ENCODE measurements around the gene EFEMP2.
"Not testable (repeated sequence)": the region's sequence is repeated elsewhere in the genome, so short reads cannot be mapped to it uniquely, and the experiment has no call there.

The EFEMP2 gene

DNA sequence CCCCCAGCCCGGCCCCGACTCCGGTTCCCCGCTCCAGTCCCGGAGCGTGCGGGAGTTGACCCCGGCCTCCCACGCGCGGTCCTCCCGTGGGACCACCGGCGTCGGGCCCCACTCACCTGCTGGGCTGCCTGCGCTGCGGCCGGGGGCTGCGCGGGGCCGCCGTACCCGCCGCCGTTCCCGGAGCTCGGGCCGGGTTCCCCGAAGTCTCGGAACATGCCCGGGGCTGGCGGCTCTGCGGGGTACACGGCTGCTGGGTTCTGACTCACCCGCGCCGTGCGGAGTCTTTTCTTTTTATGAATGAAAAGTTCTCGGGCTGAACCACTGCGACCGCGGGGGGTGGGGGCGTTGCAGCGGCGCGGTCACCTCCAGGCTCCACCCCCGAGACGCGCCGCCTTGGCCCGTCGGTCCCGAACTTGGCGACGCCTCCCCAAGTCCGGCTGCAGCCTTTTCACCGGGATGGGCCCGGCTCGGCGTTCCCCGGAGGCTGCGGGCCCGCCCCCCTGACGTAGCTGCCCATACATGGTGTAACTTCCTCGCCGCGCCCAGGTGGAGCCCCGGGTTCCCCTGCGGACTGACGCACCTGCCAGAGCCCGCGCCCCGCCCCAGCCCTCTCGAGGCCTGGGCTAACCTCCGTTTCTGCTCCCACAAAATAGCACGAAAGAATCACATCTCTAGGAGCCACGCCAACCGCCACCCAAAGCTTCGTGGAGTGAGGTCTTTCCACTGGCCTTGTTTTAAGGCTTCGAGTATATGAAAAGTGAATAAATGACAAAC, 27.7 kb upstream of the EFEMP2 start, which contains the start of gene FOSL1:
FOSL1 (minus strand) TSS at position 264 of the 774 bp plus-strand sequence; CDS start at position 215, 49 bp downstream.
- peak in 1 of 2 donors; percentile 34 for DNase-seq

DNA sequence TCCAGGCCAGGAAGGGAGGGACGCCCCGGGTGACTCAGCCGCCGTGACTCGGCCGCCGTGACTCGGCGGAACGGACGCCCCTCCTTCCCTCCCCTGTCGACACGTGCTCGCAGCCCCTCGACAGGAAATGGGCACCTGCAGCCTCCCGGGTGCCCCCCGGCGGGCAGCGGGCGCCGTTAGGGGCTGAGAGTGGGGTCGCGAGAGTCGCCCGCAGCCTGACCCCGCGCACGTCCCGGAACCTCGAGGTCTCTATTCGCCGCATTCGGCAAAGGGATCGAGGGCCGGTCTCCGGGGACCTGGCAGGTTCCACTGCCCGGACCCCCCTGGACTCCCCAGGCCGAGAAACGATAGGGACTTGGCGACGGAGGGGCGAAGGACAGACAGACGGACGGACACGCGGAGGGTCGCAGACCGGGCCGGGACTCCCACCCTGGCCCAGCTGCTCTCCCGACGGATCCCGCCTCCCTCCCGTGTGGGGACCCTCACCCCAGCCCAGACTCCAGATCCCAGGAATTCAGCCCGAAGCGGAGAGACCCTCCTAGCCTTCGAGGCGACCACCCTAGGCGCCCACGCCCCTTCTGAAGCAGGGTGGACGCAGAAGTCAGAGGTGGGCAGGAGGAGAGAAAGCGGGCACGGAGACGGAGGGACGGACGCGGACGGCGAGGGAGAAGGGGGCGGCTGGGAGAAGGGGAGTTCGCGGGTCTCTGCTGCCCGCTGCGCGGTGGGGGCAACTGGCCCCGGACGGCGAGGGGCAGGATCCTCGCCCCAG, 26.9 kb upstream of the EFEMP2 start:
- DNase-seq, result no peak

DNA sequence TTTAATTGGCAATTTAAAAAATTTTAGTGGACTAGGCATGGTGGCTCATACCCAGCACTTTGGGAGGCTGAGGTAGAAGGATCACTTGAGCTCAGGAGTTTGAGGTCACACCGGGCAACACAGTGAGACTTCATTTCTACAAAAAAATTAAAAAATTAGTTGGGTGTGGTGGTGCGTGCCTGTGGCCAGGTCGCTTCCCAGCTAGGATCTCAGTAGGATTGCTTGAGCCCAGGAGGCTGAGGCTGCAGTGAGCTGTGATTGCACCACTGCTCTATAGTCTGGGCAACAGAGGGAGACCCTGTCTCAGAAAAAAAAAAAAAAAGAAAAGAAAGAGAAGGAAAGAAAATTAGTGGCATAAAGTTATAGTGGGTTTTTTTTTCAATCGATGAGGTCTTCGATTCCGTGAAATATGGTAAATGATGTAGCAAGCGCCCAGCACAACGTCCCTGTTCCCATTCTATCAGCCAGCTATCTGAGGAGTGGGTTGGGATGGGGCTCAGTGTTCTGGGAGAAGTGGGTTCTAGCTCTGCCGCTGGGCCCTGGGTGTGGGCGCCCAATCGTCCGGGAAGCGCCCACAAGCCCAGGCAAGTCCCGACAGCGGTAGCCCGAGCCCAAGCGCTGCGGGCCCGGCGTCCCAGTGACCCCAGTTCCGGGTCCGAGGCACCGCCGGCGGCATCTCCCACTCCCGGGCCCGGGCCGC, 26.2 kb upstream of the EFEMP2 start:
- DNase-seq, result no peak

DNA sequence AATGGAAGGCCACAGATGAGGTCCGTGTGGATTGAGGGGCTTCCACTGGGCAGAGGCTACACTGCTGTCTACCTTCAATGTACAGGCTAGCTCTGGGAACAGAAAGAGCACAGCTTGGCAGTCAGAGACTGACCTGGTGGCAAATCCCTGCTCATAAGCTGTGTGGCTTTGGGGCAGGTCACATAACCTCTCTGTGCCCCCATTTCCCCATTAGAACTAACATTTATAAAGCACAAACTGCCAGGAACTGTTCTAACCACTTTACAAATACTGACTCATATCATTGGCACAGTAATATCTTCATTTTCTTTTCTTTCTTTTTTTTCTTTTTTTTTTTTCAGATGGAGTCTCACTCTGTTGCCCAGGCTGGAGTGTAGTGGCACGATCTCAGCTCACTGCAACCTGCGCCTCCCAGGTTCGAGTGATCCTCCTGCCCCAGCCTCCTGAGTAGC, 24.4 kb upstream of the EFEMP2 start:
- DNase-seq, result no peak

DNA sequence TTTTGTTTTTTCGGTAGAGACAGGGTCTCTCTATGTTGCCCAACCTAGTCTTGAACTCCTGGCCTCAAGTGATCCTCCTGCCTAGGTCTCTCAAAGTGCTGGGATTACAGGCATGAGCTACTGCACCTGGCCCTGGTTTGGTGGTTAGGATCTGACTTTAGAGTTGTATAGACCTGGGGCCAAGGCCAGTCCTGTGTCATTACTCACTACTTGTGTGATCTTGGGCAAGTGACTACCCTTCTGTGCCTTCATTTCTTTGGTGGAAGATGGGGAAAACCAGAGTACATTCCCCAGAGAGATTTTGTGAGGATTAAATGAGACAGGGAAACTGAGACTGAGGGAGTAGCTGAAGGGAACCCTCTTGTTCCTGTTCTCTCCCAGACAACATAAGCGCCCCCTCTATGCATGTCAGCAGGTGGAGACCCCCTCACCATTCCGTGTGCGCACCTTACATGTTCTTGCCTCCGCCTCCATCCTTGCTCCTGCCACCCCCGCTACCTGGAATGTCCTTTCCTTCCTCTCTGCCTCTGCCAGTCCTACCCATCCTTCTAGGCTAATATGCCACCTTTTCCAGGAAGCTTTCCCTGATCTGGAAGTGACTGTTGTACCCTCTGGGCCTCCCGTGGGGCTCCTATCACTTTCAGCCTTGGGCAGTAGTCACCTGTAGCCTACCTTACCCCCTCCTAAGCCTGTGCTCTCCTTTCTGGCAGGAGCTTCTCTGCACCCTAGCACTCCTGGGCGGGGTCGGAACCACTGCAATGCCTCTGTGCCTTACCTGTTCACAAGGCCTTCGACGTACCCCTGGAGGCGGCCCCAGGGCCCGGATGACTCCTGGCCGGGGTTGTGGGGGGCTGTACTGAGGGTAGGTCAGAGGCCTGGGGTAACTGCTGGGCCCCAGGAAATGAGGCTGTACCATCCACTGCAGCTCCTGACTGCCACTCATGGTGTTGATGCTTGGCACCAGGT, 23.7 kb upstream of the EFEMP2 start:
- no peak for DNase-seq

DNA sequence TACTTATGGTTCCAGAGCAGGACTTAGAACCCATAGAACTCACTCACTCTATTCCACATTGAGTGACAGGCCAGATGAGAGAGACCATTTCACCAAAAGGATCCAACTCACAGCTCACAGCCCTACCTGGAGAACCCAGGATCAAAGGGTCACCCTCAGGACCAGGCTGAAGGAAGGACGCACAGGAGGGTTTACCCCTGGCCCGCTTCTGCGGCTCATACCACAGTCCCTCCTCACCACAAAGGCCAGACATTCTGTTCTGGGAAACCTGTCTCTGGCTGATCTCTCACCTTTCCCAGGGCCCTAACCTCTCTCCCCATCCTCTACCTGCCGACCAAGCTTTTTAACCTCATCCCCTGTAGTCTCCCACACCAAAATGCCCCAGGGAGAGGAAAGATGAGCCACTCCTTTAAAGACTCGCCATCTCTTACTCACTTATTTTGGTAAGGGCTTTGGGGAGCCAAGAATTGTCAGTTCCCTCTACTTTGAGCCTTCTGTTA, 22.9 kb upstream of the EFEMP2 start:
- DNase-seq, result no peak

DNA sequence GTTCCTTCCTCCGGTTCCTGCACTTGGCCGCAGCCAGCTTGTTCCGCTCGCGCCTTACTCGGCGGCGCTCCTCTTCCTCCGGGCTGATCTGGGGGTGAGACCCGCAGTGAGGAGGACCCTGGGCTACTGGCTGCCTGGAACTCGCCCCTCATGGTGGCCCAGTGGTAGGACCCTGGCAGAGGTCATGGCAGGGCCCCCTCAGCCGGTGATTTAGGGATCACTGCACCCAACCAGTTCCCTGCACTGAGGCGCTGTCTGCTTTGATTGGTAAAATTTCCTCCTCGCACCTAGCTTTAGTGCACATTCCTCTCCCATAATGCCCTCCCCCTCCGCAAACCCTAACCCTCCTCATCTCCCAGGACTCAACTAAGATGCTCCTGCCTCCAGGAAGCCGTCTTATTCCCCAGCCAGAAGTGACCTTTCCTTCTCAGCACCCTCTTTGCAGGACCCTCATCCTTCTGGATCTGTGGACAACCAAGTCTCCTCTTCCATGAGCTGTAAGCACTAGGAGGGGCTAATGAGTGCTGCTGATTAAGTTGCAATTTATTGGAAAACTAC, 21.5 kb upstream of the EFEMP2 start:
- DNase-seq, result no peak

DNA sequence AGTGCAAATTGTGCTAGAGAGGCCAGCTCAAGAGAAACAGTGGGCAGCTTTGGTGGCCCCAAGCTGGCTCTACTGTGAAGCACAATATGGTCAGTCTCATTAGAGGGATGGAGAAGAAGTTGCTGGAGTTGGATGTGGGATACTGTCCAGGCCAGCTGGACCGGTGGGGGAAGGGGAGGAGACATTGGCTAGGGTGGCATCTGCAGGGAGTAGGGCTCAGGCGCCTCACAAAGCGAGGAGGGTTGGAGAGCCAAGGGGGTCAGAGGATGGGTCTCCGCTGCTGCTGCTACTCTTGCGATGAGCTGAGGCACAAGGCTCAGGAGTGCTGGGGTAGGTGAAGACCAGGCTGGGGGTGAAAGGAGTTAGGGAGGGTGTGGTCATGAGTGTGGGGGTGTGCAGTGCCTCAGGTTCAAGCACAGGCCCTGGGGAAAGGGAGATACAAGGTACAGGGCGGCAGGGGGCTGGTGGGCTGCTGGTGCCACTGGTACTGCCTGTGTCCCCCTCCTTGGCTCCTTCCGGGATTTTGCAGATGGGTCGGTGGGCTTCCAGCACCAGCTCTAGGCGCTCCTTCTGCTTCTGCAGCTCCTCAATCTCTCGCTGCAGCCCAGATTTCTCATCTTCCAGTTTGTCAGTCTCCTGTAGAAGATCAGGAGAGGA, 20.2 kb upstream of the EFEMP2 start:
- no peak for DNase-seq

DNA sequence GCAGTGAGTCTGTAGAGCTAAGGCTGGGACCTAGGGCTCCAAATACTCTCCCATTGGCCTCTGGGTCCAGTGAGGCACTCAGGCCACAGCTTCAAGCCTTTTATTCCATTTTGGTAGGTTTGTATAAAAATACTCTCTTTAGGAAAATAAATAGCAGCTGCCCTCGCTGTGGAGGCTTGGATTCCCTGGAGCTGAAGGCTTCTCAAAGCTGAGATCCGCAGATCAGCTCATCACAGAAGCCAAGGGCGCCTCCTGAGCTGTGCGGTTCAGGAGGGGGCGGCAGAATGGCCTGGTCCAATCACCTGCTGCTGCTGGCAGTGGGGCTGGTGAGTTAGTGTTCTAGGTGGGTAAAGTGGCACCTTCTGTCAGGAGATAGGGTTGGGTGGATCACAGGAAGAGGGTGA, 19.5 kb upstream of the EFEMP2 start:
- DNase-seq, result not testable (repeated sequence)

DNA sequence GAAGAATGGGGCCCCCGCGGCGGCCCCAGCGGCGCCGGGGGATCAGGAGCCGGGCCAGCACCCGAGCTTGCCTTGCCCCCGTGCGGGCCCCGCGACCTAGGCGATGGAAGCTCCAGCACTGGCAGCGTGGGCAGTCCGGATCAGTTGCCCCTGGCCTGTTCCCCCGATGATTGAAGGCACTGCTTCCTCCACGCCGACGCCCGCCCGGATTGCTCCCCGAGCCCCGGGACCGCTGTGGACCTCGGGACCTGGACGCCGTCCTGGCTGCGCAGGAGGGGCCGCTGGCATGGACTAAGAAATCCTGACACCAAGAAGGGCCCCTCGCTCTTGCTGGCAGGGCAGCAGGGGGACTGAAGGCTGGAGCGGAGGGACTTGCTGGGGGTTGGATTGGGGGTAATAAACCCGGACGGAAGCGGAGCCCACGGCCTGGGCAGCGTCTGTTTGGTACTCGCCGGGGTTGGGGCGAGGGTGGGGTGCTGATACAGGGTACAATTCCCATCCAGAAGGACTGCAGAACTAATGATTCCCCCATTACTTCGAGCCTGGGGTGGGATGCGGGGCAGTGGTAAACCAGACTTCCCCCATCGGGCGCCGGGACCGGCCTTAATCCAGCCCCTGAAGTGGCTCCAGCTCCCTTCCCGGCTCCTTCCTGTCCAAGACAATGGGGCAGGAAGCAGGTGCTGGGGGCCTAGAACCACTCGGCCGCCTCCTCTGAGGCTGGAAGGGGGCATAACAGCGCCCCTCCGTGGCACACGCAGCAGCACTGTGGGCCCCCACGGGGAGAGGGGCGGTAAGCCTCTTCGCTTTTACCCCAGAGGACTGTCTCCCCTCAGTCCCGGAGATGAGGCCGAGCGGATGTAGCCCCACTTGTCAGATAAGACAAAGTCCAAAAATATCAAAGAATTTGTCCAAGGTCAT, 18.9 kb upstream of the EFEMP2 start:
- no peak for DNase-seq

DNA sequence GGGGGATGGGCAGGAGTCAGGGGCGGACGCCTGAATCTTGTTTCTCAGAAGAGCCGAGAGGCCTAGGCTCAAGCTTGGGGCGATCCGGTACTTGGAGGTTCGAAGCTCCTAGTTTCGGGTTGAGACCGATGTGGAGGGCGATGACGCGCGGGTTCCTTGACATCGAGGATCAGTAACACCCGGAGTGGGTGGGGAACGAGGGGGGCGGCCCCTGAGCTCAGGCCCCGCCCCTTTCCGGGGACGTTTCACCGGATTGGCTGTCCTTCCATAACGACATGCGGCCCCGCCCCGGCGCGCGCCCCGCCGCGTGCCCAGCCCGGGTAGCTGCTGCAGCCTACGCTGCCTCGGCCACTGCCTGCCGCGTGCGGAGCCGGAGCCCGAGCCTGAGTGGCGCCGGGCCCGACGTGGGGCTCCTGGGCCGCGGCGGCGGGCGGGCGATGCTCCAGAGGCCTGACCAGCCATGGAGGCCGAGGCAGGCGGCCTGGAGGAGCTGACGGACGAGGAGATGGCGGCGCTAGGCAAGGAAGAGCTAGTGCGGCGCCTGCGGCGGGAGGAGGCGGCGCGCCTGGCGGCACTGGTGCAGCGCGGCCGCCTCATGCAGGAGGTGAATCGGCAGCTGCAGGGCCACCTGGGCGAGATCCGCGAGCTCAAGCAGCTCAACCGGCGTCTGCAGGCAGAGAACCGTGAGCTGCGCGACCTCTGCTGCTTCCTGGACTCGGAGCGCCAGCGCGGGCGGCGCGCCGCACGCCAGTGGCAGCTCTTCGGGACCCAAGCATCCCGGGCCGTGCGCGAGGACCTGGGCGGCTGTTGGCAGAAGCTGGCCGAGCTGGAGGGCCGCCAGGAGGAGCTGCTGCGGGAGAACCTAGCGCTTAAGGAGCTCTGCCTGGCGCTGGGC, 18.0 kb upstream of the EFEMP2 start, which contains the start of gene CCDC85B:
CCDC85B (plus strand) TSS at position 350 of the 895 bp plus-strand sequence; CDS start at position 461, 111 bp downstream.
- DNase-seq, result peak; percentile 94 to 95

DNA sequence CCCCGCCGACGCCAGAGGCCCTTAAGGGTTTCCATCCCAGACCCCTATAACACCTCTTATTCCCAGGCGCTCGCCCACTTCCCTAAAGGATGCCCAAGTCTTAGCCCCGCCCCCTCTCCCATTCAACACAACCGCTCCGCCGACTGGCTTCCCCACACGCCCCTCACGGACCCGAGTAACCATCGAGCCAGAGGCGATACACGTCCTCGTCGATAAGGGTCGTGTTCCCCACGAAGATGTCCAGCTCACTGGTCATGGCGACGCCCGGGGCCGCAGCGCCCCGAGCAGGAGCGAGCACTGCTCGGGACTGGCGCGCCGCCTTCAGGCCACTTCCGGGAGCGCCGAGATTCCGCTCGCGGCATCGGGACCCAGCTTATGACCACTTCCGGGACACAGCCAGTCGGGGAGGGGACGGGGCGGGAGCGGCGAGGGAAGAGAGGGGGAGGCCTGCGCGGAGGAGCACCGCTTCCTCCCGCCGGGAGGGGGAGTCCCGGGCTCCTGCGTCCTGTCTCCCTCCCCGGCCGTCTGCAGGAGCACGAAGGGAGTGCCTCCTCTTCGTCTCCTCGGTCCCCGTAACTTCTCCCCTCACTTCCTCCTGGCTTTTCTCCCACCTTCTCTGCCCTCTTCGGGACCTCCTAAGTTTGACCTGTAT, 15.7 kb upstream of the EFEMP2 start, which contains the start of gene FIBP:
FIBP (minus strand) TSS at position 309 of the 652 bp plus-strand sequence; CDS start at position 256, 53 bp downstream.
- peak; percentile 97 to 99 for DNase-seq

DNA sequence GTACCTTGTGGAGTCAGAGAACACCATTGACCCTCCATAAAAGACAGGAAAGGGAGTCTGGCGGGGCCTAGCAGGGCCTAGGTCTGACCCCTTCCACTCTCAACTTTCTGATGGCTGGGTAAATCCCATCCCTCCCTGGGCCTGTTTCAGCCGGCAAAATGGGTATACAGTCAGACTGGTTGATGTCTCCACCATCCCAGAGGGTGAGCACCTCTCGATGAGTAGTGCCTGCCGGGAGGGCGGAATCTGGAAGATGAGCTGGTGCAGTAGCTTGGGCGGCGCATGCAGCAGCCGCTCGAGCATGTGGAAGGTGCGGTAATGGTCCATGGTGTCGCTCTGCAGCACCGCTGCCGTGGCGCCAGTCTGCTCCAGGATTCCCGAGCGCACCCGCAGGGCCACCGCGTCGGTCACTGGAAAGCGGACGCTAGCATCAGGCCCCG, 15.1 kb upstream of the EFEMP2 start:
- no peak for DNase-seq

DNA sequence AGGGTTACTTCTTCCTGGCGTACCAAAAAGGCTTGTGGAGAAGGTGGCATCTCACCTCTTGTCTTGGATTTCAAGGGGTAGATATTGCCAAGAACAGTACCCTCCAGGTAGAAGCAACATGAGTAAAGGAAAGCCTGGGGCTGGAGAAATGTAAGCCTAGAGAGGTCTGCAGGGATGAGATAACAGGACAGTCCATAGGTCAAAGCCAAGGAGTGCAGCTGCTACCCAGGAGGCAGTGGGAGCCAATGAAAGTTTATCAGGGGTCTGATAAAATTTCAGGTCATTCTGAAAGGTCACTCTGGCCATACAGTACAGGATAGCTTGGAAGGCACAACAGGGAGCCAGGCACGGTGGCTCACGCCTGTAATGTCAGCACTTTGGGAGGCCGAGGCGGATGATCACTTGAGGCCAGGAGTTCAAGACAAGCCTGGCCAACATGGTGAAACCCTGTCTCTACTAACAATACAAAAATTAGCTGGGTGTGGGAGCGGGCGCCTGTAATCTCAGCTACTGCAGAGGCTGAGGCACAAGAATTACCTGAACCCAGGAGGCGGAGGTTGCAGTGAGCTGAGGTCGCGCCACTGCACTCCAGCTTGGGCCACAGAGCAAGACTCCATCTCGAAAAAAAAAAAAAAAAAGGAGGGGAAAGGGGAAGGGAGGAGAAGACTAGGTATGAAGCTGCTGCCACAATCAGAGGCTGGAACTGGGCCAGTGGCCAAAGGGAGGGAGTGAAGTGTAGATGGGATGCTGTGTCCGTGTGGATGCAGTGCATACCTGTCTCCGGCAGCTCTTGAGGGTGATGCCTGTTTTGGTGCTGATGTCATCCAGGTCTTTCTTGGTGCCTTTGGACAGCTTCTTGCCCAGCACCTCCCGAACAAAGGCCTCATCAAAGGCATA, 14.5 kb upstream of the EFEMP2 start:
- DNase-seq, result no peak

DNA sequence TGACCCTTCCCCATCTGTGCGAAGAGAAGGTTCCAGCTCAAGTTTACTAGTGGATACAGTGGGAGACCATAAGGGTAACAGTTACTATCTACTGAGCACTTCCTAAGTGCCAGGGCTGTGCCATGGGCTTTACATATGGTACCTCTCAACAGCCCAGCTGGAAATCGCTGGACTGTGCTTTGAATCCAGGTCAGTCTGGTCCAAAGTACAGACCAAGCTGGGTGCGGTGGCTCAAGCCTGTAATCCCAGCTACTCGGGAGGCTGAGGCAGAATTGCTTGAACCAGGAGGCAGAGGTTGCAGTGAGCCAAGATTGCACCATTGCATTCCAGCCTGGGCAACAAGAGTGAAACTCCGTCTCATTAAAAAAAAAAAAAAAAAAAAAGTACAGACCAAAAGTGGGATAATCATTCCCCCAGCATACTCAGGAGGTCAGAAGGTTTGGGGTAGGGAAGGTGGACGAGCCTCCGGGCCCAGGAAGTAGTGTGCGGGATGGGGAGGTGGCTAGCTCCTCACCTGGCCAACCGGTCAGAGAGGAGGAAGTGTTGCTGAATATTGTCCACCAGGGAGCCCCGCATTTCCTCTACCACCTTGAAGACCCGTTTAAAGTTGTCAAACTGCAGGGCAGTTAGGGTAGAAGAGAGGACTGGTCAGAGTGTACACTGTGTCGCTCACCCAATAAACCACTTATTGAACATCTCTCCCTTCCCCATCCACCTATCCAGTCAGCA, 13.4 kb upstream of the EFEMP2 start:
- no peak for DNase-seq

DNA sequence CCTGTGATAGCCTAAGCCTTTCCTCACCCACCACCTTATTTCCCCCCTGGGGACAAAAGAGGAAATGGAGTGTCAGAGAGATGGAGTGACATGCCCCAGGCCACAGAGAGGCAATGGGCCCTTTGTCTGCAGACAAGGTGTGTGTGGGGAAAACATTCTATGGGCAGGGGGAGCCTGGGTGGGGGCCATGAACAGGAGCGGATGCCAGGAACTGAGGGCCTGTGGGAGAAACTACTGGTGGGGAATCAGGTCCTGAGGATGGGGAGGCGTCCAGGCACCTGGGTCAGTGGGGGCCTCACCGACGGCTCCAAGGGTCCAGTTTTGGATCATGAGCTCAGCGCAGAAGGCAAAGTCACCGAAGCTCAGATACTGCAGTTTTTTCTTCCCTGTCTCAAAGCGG, 12.6 kb upstream of the EFEMP2 start:
- DNase-seq, result no peak
